Measurements from ENCODE around the gene CX3CL1. TPM values are rescaled to one million over a fixed set of nuclear protein-coding genes. Genes with fewer than 3 reads are reported as not detected.

CX3CL1 gene
- polyA plus RNA-seq, 1 donor from 2014 or later = 4.9 TPM

- H3K4me2 ChIP-seq (ENCODE audit: low read length) = no peak overlapping the region
- no peaks in the 10 kb centered on the region for H3K79me2 ChIP-seq (replicated peaks; ENCODE audit: insufficient read depth, low read length)
- no peak overlapping the region for H3K9ac ChIP-seq (ENCODE audit: low read length)
- H3K36me3 ChIP-seq (ENCODE audit: insufficient read depth, low read length) = no peaks in the 10 kb centered on the region
- H3K9me3 ChIP-seq (ENCODE audit: low read length) = no peaks in the 10 kb centered on the region
- H3K27me3 ChIP-seq (ENCODE audit: insufficient read depth, low read depth, low read length) = no peaks in the 10 kb centered on the region
- H3K4me3 ChIP-seq (ENCODE audit: low read length) = no peak overlapping the region
- H3F3A ChIP-seq (ENCODE audit: insufficient read depth, low read length, poor library complexity, severe bottlenecking) = no peaks in the 10 kb centered on the region
- H2AFZ ChIP-seq (ENCODE audit: low read depth, low read length) = no peak overlapping the region
- H3K9me2 ChIP-seq (ENCODE audit: insufficient read depth, low read length) = no peaks in the 10 kb centered on the region
- no peak for TF ChIP-seq POLR2AphosphoS5 (IDR thresholded peaks at IDR 0.05)
- TF ChIP-seq CTCF (IDR thresholded peaks at IDR 0.05; ENCODE audit: poor library complexity, severe bottlenecking) = no peak
- TF ChIP-seq SMC3 (conservative IDR thresholded peaks at IDR 0.05; ENCODE audit: poor library complexity) = no peak
- no peak for TF ChIP-seq MXI1 (conservative IDR thresholded peaks at IDR 0.05; ENCODE audit: poor library complexity, severe bottlenecking)
- TF ChIP-seq EZH2 (IDR thresholded peaks at IDR 0.05; ENCODE audit: borderline replicate concordance, insufficient read depth, low read length, poor library complexity, severe bottlenecking) = no peak
- no peak for TF ChIP-seq TAF1 (IDR thresholded peaks at IDR 0.05; ENCODE audit: low read depth)
- no peak for TF ChIP-seq RAD21 (conservative IDR thresholded peaks at IDR 0.05)
- no peak for TF ChIP-seq EP300 (conservative IDR thresholded peaks at IDR 0.05; ENCODE audit: poor library complexity, severe bottlenecking)
- TF ChIP-seq REST (IDR thresholded peaks at IDR 0.05; ENCODE audit: borderline replicate concordance) = no peak
- H3K27ac ChIP-seq (ENCODE audit: low read length) = no peak overlapping the region
- H4K20me1 ChIP-seq (ENCODE audit: insufficient read depth) = no peaks in the 10 kb centered on the region
Measured at GRCh38 chr16:57325458-57325857, 46.8 kb upstream of the CX3CL1 start.

- H3K4me3 ChIP-seq (ENCODE audit: low read length) = no peak overlapping the region
- no peak overlapping the region for H3K9ac ChIP-seq (ENCODE audit: low read length)
- no peaks in the 10 kb centered on the region for H3K9me3 ChIP-seq (ENCODE audit: low read length)
- H4K20me1 ChIP-seq (ENCODE audit: insufficient read depth) = no peaks in the 10 kb centered on the region
- H3K27ac ChIP-seq (ENCODE audit: low read length) = no peak overlapping the region
- H3F3A ChIP-seq (ENCODE audit: insufficient read depth, low read length, poor library complexity, severe bottlenecking) = no peaks in the 10 kb centered on the region
- no peaks in the 10 kb centered on the region for H3K36me3 ChIP-seq (ENCODE audit: insufficient read depth, low read length)
- H2AFZ ChIP-seq (ENCODE audit: low read depth, low read length) = no peak overlapping the region
- H3K27me3 ChIP-seq (ENCODE audit: insufficient read depth, low read depth, low read length) = no peaks in the 10 kb centered on the region
- TF ChIP-seq MXI1 (conservative IDR thresholded peaks at IDR 0.05; ENCODE audit: poor library complexity, severe bottlenecking) (no peak), SMC3 (conservative IDR thresholded peaks at IDR 0.05; ENCODE audit: poor library complexity) (no peak), REST (IDR thresholded peaks at IDR 0.05; ENCODE audit: borderline replicate concordance) (no peak), CTCF (IDR thresholded peaks at IDR 0.05; ENCODE audit: poor library complexity, severe bottlenecking) (no peak), EZH2 (IDR thresholded peaks at IDR 0.05; ENCODE audit: borderline replicate concordance, insufficient read depth, low read length, poor library complexity, severe bottlenecking) (no peak), POLR2AphosphoS5 (IDR thresholded peaks at IDR 0.05) (no peak), RAD21 (conservative IDR thresholded peaks at IDR 0.05) (no peak), TAF1 (IDR thresholded peaks at IDR 0.05; ENCODE audit: low read depth) (no peak), EP300 (conservative IDR thresholded peaks at IDR 0.05; ENCODE audit: poor library complexity, severe bottlenecking) (no peak)
- no peak overlapping the region for H3K4me2 ChIP-seq (ENCODE audit: low read length)
- no peaks in the 10 kb centered on the region for H3K79me2 ChIP-seq (replicated peaks; ENCODE audit: insufficient read depth, low read length)
- no peaks in the 10 kb centered on the region for H3K9me2 ChIP-seq (ENCODE audit: insufficient read depth, low read length)
Measured at GRCh38 chr16:57329718-57330327, 42.5 kb upstream of the CX3CL1 start.

Measured in neural cell (in vitro differentiated cells).